SK-N-SH treated with all-trans-retinoic acid at 6 μM for 48 hours (cell line): ENCODE data around the gene EXOC3.

Source experiments
- ATAC-seq: fragments of 200-7000 bp; cut with Tn5 transposase; 3 replicates; pipeline ENCODE4 v1.9.1; 2020; ENCODE audit warnings: mild to moderate bottlenecking, moderate library complexity
- ARNTL ChIP-seq: fragments of 450-650 bp; formaldehyde crosslinking; IDR thresholded peaks from 2 replicates; pipeline ENCODE4 v1.5.0; 2020; ENCODE audit warnings: low read depth, mild to moderate bottlenecking, moderate library complexity, borderline replicate concordance
- BACH2 ChIP-seq: fragments of 250-450 bp; sonication (Bioruptor Pico); IDR thresholded peaks from 2 replicates; pipeline ENCODE4 v1.9.0; 2021; ENCODE audit warnings: mild to moderate bottlenecking, borderline replicate concordance
- CREB5 ChIP-seq: fragments of 250-450 bp; sonication (Bioruptor Pico); IDR thresholded peaks from 2 replicates; pipeline ENCODE4 v1.5.1; 2020; ENCODE audit warnings: low read depth, mild to moderate bottlenecking, moderate library complexity
- CSDC2 ChIP-seq: fragments of 250-450 bp; sonication (Bioruptor Pico); IDR thresholded peaks from 2 replicates; pipeline ENCODE4 v1.5.0; 2020; ENCODE audit warnings: mild to moderate bottlenecking, moderate library complexity
- ESRRG ChIP-seq: fragments of 250-450 bp; sonication (Bioruptor Pico); IDR thresholded peaks from 2 replicates; pipeline ENCODE4 v1.6.1; 2021; ENCODE audit warnings: mild to moderate bottlenecking
- ISL1 ChIP-seq: fragments of 250-450 bp; sonication (Bioruptor Pico); IDR thresholded peaks from 2 replicates; pipeline ENCODE4 v2.1.2; 2022; ENCODE audit warnings: mild to moderate bottlenecking, moderate library complexity
- PATZ1 ChIP-seq: fragments of 250-450 bp; sonication (Bioruptor Pico); IDR thresholded peaks from 2 replicates; pipeline ENCODE4 v1.8.0; 2020; ENCODE audit warnings: mild to moderate bottlenecking, moderate library complexity, borderline replicate concordance
- SNAI2 ChIP-seq: fragments of 250-450 bp; sonication (Bioruptor Pico); IDR thresholded peaks from 2 replicates; pipeline ENCODE4 v1.5.0; 2020; ENCODE audit warnings: mild to moderate bottlenecking, moderate library complexity
- TOX ChIP-seq: fragments of 250-450 bp; sonication (Bioruptor Pico); IDR thresholded peaks from 2 replicates; pipeline ENCODE4 v1.8.0; 2021; ENCODE audit warnings: mild to moderate bottlenecking, moderate library complexity, borderline replicate concordance
- TSHZ2 ChIP-seq: fragments of 250-450 bp; sonication (Bioruptor Pico); IDR thresholded peaks from 2 replicates; pipeline ENCODE4 v1.5.0; 2020; ENCODE audit warnings: mild to moderate bottlenecking, moderate library complexity
- ZFP3 ChIP-seq: fragments of 250-450 bp; sonication (Bioruptor Pico); IDR thresholded peaks from 2 replicates; pipeline ENCODE4 v1.5.0; 2020; ENCODE audit warnings: mild to moderate bottlenecking, moderate library complexity
- ZFP30 ChIP-seq: fragments of 450-650 bp; formaldehyde crosslinking; IDR thresholded peaks from 2 replicates; pipeline ENCODE4 v1.5.0; 2022; ENCODE audit warnings: mild to moderate bottlenecking, moderate library complexity
- ZNF565 ChIP-seq: fragments of 450-650 bp; formaldehyde crosslinking; conservative IDR thresholded peaks from 2 replicates; pipeline ENCODE4 v1.5.0; 2020; ENCODE audit warnings: low read depth, mild to moderate bottlenecking, moderate library complexity
- ZNF70 ChIP-seq: fragments of 450-650 bp; formaldehyde crosslinking; IDR thresholded peaks from 2 replicates; pipeline ENCODE4 v1.5.0; 2020; ENCODE audit warnings: mild to moderate bottlenecking, moderate library complexity
- ZNF8 ChIP-seq: fragments of 450-650 bp; formaldehyde crosslinking; IDR thresholded peaks from 2 replicates; pipeline ENCODE4 v1.5.0; 2020; ENCODE audit warnings: mild to moderate bottlenecking, moderate library complexity

Gene EXOC3

GRCh38 chr5:469752-470483, 26.9 kb downstream of the EXOC3 start (continued):
- TF ChIP-seq TSHZ2 (CRISPR knock-in tag): no peak
- TF ChIP-seq ZNF565 (CRISPR knock-in tag): no peak
- no peak for TF ChIP-seq ZFP3 (CRISPR knock-in tag)
- TF ChIP-seq ZNF70 (CRISPR knock-in tag): no peak
- TF ChIP-seq ISL1 (CRISPR knock-in tag): no peak

- no peak for ATAC-seq
- no peak for TF ChIP-seq SNAI2
- no peak for TF ChIP-seq ESRRG (CRISPR knock-in tag)
Measured at GRCh38 chr5:470961-471749, 28.2 kb downstream of the EXOC3 start.

- no peak for ATAC-seq
- TF ChIP-seq ARNTL (CRISPR knock-in tag) (no peak), ZNF8 (CRISPR knock-in tag) (no peak), TSHZ2 (CRISPR knock-in tag) (no peak), CSDC2 (CRISPR knock-in tag) (no peak), ZFP30 (no peak), ESRRG (CRISPR knock-in tag) (no peak)
- TF ChIP-seq, all 23 proteins: peak for 0
Measured at GRCh38 chr5:471750-472058, 28.7 kb downstream of the EXOC3 start.

- TF ChIP-seq BACH2 (no peak), TOX (CRISPR knock-in tag) (no peak), CREB5 (CRISPR knock-in tag) (no peak), ZFP30 (no peak), PATZ1 (CRISPR knock-in tag) (no peak), ZNF8 (CRISPR knock-in tag) (no peak)
- ATAC-seq: peak; percentile 42
Measured at GRCh38 chr5:472076-472655, 29.2 kb downstream of the EXOC3 start.
